ENCODE results near the gene SHLD1. TPM values are rescaled to one million over a fixed set of nuclear protein-coding genes. Genes with fewer than 3 reads are reported as not detected.
"Not testable (repeated sequence)": the region's sequence is repeated elsewhere in the genome, so short reads cannot be mapped to it uniquely, and the experiment has no call there.

SHLD1 gene
- total RNA-seq, 1 donor, result 1.7 TPM

- no peak overlapping the region for H3K4me3 ChIP-seq (ENCODE audit: low read depth, low read length)
- TF ChIP-seq, protein P1, sequence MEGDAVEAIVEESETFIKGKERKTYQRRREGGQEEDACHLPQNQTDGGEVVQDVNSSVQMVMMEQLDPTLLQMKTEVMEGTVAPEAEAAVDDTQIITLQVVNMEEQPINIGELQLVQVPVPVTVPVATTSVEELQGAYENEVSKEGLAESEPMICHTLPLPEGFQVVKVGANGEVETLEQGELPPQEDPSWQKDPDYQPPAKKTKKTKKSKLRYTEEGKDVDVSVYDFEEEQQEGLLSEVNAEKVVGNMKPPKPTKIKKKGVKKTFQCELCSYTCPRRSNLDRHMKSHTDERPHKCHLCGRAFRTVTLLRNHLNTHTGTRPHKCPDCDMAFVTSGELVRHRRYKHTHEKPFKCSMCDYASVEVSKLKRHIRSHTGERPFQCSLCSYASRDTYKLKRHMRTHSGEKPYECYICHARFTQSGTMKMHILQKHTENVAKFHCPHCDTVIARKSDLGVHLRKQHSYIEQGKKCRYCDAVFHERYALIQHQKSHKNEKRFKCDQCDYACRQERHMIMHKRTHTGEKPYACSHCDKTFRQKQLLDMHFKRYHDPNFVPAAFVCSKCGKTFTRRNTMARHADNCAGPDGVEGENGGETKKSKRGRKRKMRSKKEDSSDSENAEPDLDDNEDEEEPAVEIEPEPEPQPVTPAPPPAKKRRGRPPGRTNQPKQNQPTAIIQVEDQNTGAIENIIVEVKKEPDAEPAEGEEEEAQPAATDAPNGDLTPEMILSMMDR (IDR thresholded peaks at IDR 0.05; ENCODE audit: insufficient read depth, low read depth, low read length), result no peak
- DNase-seq (ENCODE audit: low read depth), result no peak
These were observed 2.0 kb upstream of the SHLD1 start for GRCh38 chr20:5748246-5748645.

- not testable (repeated sequence) for DNase-seq (ENCODE audit: low read depth); H3K4me3 ChIP-seq (ENCODE audit: low read depth, low read length)
These were observed 669 bp upstream of the SHLD1 start for GRCh38 chr20:5749512-5749951.

GRCh38 chr20:5751856-5752255 lies 1.7 kb downstream of the SHLD1 start:
- H3K4me3 ChIP-seq (ENCODE audit: low read depth, low read length), result no peak overlapping the region
- TF ChIP-seq, protein P1 (IDR thresholded peaks at IDR 0.05; ENCODE audit: insufficient read depth, low read depth, low read length), result no peak
- DNase-seq (ENCODE audit: low read depth), result no peak

DNA sequence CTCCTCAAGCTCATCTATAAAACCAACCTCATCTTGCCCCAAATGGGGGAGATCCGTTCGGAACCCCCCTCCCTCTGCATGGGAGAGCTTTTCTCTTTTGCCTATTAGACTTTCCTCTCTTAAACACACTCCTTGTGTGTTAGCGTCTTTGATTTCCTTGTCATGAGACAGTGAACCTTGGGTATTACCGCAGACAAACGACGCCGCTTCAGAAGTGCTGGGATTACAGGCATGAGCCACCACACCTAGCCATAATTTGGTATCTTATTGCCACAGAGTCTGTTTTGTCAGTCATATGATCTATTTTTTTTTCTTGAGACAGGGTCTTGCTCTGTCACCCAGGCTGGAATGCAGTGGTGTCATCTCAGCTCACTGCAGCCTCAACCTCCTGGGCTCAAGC lies 3.6 kb downstream of the SHLD1 start:
- TF ChIP-seq, protein P1 (IDR thresholded peaks at IDR 0.05; ENCODE audit: insufficient read depth, low read depth, low read length), result no peak
- DNase-seq (ENCODE audit: low read depth), result no peak
- H3K4me3 ChIP-seq (ENCODE audit: low read depth, low read length), result no peak overlapping the region

DNA sequence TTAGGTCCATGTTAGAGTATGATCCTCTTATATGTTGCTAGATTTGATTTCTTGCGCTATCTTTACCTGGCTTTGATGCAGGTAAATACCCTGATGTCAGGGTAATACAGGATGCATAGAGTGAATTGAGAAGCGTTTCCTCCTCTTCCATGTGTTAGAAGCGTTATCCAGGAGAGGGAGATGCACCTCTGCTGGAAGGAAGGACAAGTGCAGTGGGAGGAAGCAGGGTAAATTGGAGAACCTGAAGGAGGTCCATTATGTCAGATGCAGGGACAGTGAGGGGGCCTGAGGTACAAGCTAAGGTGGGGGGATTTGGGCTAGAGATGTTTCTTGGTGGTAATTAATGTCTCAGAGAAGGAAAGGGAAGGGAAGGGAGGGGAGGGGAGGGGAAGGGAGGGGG lies 7.7 kb downstream of the SHLD1 start:
- TF ChIP-seq, protein P1 (IDR thresholded peaks at IDR 0.05; ENCODE audit: insufficient read depth, low read depth, low read length), result no peak
- no peak for DNase-seq (ENCODE audit: low read depth)
- H3K4me3 ChIP-seq (ENCODE audit: low read depth, low read length), result no peak overlapping the region

GRCh38 chr20:5766085-5766764 lies 16.0 kb downstream of the SHLD1 start:
- no peak overlapping the region for H3K4me3 ChIP-seq (ENCODE audit: low read depth, low read length)
- TF ChIP-seq, protein P1 (IDR thresholded peaks at IDR 0.05; ENCODE audit: insufficient read depth, low read depth, low read length), result no peak

DNA sequence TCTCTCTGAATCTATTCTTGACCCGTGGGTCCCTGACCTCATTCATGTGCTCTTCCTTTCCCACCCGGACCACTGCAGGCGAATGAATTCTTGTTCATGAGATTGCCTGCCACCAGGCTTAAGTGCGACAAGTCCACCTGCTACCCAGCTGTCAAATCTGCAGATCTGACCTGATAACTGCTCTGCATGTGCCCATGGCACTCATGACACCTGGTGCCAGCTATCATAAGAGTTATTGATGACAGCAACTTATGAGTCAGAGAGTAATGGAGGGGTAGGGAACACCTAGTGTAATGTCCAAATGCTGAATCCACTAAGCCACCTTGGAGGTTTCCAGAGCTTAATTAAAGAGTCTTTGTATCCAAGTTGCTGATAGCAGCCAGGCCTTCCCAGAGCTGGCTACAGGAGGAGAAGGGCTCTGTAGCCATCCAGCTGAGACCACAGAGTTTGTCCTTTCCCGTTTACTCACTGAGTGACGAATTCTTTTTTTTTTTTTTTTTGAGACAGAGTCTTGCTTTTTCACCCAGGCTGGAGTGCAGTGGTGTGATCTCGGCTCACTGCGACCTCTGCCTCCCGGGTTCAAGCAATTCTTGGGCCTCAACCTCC lies 17.4 kb downstream of the SHLD1 start:
- no peak for DNase-seq (ENCODE audit: low read depth)
- no peak overlapping the region for H3K4me3 ChIP-seq (ENCODE audit: low read depth, low read length)
- TF ChIP-seq, protein P1 (IDR thresholded peaks at IDR 0.05; ENCODE audit: insufficient read depth, low read depth, low read length), result no peak

More at GRCh38 chr20:5766085-5766764, 16.0 kb downstream of the SHLD1 start:
- no peak for DNase-seq (ENCODE audit: low read depth)

All from fibroblast of villous mesenchyme (primary cell).